RKO (cell line): ENCODE results near the gene VENTX.
"Not testable (repeated sequence)": the region's sequence is repeated elsewhere in the genome, so short reads cannot be mapped to it uniquely, and the experiment has no call there.

Experiments
- DNase-seq: peaks from one replicate; pipeline ENCODE4 v3.0.0-alpha.2; 2016; ENCODE audit warnings: low spot score

The VENTX gene

GRCh38 chr10:133254421-133255120 lies 16.9 kb downstream of the VENTX start:
- DNase-seq = no peak

- DNase-seq = no peak
These were observed 17.7 kb downstream of the VENTX start for GRCh38 chr10:133255323-133255722.

- no peak for DNase-seq
These were observed 19.9 kb downstream of the VENTX start for GRCh38 chr10:133257489-133258065.

GRCh38 chr10:133258066-133258817 lies 20.6 kb downstream of the VENTX start:
- no peak for DNase-seq

GRCh38 chr10:133258818-133259601 lies 21.4 kb downstream of the VENTX start:
- DNase-seq = peak; percentile 99

- no peak for DNase-seq
These were observed 21.9 kb downstream of the VENTX start for GRCh38 chr10:133259602-133259989.

GRCh38 chr10:133260895-133261725 lies 23.5 kb downstream of the VENTX start:
- DNase-seq = peak; percentile 67

GRCh38 chr10:133261726-133262325 lies 24.2 kb downstream of the VENTX start:
- peak; percentile 79 for DNase-seq

GRCh38 chr10:133262696-133263095 lies 25.0 kb downstream of the VENTX start:
- DNase-seq = no peak

- no peak for DNase-seq
These were observed 26.0 kb downstream of the VENTX start for GRCh38 chr10:133263674-133264073.

GRCh38 chr10:133264461-133264860 lies 26.8 kb downstream of the VENTX start:
- no peak for DNase-seq

GRCh38 chr10:133265052-133265451 lies 27.4 kb downstream of the VENTX start:
- not testable (repeated sequence) for DNase-seq

GRCh38 chr10:133266056-133266795 lies 28.6 kb downstream of the VENTX start:
- no peak for DNase-seq

- DNase-seq = no peak
These were observed 29.6 kb downstream of the VENTX start for GRCh38 chr10:133267293-133267692.

GRCh38 chr10:133267829-133268228 lies 30.2 kb downstream of the VENTX start:
- DNase-seq = no peak

- no peak for DNase-seq
These were observed 30.9 kb downstream of the VENTX start for GRCh38 chr10:133268532-133268931.

- no peak for DNase-seq
These were observed 31.7 kb downstream of the VENTX start for GRCh38 chr10:133269367-133269766.

- no peak for DNase-seq
These were observed 32.5 kb downstream of the VENTX start for GRCh38 chr10:133270204-133270603.

- DNase-seq = no peak
These were observed 33.2 kb downstream of the VENTX start for GRCh38 chr10:133270773-133271297.
